Right forelimb (tissue), 1 donor: ENCODE results near the gene SLC38A11.
A peak's percentile ranks its signal among the peaks of the same experiment; 100 is the strongest.
"Not testable (repeated sequence)": the region's sequence is repeated elsewhere in the genome, so short reads cannot be mapped to it uniquely, and the experiment has no call there.

Experiments used
- DNase-seq: peaks from one replicate; pipeline ENCODE4 v3.0.0-alpha.2; 2018

Gene SLC38A11, protein sequence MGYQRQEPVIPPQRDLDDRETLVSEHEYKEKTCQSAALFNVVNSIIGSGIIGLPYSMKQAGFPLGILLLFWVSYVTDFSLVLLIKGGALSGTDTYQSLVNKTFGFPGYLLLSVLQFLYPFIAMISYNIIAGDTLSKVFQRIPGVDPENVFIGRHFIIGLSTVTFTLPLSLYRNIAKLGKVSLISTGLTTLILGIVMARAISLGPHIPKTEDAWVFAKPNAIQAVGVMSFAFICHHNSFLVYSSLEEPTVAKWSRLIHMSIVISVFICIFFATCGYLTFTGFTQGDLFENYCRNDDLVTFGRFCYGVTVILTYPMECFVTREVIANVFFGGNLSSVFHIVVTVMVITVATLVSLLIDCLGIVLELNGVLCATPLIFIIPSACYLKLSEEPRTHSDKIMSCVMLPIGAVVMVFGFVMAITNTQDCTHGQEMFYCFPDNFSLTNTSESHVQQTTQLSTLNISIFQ

GRCh38 chr2:164954954-164955701 lies at the start of gene SLC38A11:
Gene SLC38A11, minus strand, starts transcription at chr2:164955525. Its CDS starts 278 bp downstream, at chr2:164955247.
- DNase-seq, result peak; percentile 44

DNA sequence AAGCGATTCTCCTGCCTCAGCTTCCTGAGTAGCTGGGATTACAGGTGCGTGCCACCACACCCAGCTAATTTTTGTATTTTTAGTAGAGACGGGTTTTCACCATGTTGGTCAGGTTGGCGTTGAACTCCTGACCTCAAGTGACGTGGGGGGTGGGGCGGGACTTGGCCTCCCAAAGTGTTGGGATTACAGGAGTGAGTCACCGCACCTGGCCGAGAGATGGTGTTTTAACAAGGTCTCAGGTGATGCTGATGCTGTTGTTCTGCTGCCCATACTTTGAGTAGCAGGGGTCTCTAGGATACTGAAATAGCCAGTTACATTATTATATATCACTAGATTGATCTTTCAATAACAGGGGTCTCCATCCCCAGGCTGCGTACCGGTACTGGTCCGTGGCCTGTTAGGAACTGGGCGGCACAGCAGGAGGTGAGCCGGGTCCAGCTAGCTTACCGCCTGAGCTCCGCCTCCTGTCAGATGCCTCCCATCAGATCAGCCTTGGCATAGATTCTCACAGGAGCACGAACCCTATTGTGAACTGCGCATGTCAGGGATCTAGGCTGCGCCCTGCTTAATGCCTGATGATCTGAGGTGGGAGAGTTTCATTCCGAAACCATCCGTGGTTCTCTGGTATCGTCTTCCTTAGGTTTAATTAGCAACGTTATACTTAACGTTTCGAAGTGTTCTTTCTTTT lies 48.3 kb upstream of the SLC38A11 start:
- no peak for DNase-seq

DNA sequence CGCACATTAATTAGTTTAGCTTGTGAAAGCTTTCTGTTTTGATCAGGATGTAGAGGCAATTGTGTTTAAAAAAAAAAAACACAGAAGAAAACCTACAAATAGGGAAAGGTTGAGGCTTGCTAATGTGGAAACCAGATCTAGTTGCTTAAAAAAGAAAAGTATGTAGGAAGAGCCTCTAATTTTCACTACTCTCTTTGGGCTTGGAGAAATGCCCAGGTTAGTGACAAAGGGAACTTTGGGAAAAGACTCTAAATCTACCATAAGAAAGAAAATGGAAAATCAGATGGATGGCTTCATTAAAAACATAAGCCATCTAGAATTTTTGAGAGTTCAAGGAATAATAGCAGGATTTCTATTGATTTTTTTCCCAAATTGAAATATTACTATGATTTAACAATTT lies 47.3 kb upstream of the SLC38A11 start:
- no peak for DNase-seq

DNA sequence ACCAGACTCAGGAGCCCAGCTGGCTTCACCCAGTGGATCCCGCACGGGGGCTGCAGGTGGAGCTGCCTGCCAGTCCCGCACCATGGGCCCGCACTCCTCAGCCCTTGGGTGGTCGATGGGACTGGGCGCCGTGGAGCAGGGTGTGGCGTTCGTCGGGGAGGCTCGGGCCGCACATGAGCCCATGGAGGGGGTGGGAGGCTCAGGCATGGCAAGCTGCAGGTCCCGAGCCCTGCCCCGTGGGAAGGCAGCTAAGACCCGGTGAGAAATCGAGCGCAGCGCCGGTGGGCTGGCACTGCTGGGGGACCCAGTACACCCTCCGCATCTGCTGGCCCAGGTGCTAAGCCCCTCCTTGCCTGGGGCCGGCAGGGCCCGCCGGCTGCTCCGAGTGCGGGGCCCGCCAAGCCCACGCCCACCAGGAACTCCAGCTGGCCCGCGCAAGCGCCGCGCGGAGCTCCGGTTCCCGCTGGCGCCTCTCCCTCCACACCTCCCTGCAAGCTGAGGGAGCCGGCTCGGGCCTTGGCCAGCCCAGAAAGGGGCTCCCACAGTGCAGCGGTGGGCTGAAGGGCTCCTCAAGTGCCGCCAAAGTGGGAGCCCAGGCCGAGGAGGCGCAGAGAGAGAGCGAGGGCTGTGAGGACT lies 39.5 kb upstream of the SLC38A11 start:
- not testable (repeated sequence) for DNase-seq

GRCh38 chr2:164993287-164994016 lies 38.1 kb upstream of the SLC38A11 start:
- DNase-seq, result no peak

GRCh38 chr2:164992818-164993217 lies 37.5 kb upstream of the SLC38A11 start:
- no peak for DNase-seq

- DNase-seq, result not testable (repeated sequence)
Observed at GRCh38 chr2:164992093-164992454, 36.7 kb upstream of the SLC38A11 start.

GRCh38 chr2:164991361-164992092 lies 36.2 kb upstream of the SLC38A11 start:
- DNase-seq, result not testable (repeated sequence)

DNA sequence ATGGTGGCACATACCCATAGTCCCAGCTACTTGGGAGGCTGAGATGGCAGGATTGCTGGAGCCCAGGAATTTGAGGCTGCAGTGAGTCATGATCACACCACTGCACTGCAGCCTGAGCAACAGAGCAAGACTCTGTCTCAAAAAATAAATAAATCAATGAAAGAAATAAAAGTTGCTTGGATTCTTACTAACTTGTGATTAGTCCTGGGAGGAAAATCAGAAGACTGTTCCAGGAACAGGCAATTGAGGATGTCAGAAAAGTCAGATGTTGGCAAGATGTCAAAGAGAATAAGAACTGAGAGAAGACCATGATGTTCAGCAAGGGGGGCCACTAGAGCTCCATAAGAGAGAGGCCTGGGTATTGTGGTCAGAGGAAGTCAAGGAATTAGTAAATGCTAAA lies 35.6 kb upstream of the SLC38A11 start:
- DNase-seq, result not testable (repeated sequence)

- not testable (repeated sequence) for DNase-seq
Observed at GRCh38 chr2:164988805-164989204, 33.5 kb upstream of the SLC38A11 start.

GRCh38 chr2:164986027-164986426 lies 30.7 kb upstream of the SLC38A11 start:
- not testable (repeated sequence) for DNase-seq

DNA sequence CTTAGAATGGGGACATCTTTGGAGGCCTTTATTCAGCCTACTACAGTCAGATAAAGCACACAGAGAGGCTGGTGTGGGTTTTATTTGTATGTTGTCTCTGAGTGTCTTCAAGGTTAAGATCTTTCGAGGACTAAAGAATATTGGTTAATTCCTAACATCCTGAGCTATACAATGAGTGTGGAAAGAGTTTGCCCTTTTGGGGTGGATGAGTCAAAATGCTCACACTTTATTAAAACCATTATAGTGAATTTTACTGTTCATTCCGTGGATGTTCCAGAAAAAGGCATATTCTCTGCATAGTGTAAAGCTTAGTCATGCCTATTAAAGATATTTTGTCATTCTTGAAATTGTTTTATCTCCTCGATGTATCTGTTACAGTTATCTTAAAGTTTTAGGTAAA lies 29.1 kb upstream of the SLC38A11 start:
- DNase-seq, result no peak

GRCh38 chr2:164981217-164981990 lies 26.1 kb upstream of the SLC38A11 start:
- no peak for DNase-seq

- not testable (repeated sequence) for DNase-seq
Observed at GRCh38 chr2:164980688-164981087, 25.4 kb upstream of the SLC38A11 start.

DNA sequence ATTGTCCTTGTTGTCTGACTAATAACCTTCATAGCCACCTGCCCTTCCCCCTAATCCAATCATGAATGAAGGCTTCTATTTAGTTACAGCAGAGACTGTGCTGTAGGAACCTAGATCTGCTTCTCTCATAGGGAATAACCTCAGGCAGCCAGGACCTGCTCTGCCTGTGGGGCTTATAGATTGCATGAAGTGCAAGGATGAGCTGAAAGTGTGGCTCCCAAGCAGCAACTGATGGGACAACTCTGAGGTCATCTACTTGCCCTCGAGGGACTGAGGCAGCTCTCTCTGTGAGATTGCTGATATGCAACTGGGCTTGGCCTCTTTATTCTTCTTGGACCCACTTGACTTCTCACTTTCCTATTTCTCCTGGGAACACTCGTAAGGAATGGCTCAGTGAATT lies 23.8 kb upstream of the SLC38A11 start:
- DNase-seq, result no peak

GRCh38 chr2:164976875-164977470 lies 21.6 kb upstream of the SLC38A11 start:
- DNase-seq, result not testable (repeated sequence)

GRCh38 chr2:164976301-164976700 lies 21.0 kb upstream of the SLC38A11 start:
- no peak for DNase-seq

- DNase-seq, result no peak
Observed at GRCh38 chr2:164975891-164976290, 20.6 kb upstream of the SLC38A11 start.

DNA sequence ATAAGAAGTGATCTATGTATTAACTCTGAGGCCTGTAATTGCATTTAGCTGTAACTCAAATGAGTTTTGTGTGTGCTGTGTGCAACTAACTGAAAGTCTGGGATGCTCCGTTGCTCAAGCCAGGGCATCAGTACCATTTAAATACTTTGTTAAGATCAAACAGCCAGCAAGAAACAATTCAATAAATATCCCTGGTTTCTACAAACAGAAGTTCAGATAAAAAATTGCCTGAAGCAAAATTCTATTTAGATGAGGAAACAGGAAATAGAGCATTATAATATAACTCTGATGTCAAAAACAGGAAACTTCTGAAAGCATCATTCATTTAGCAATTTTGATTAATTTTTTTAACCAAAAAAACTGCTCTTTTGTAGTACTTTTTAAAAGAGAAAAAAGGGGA lies 18.9 kb upstream of the SLC38A11 start:
- DNase-seq, result no peak

- DNase-seq, result no peak
Observed at GRCh38 chr2:164972216-164972615, 16.9 kb upstream of the SLC38A11 start.
